22Rv1 (cell line): Measurements from ENCODE around the gene ATAD3B.

Source experiments
- CTCF ChIP-seq: fragments of 450-650 bp; IDR thresholded peaks from 2 replicates; pipeline ENCODE4 v1.5.1; 2017; ENCODE audit warnings: mild to moderate bottlenecking
- ZFX ChIP-seq: fragments of 450-650 bp; IDR thresholded peaks from 2 replicates; pipeline ENCODE4 v1.6.1; 2017; ENCODE audit warnings: antibody characterized with exemption, borderline replicate concordance

GRCh38 chr1:1437033-1437903 is 34.3 kb upstream of the ATAD3B start:
- TF ChIP-seq CTCF = no peak
- TF ChIP-seq ZFX = no peak
